Breast epithelium (tissue), 4 donors: ENCODE measurements around the gene PHAF1. TPM values are rescaled to one million over a fixed set of nuclear protein-coding genes. Genes with fewer than 3 reads are reported as not detected.

Experiments
- DNase-seq, 2 donors: peaks; one replicate each; pipeline ENCODE4 v3.0.0-alpha.2; 2019; ENCODE audit warnings: low spot score in 2 of 2
- H3K27ac ChIP-seq, 2 donors: fragments of 200-600 bp; sonication (generic) in 1 of 2; one replicate each; pipeline ENCODE4 v1.5.1; 2016 to 2019; ENCODE audit warnings: mild to moderate bottlenecking in 1 of 2
- H3K27me3 ChIP-seq, 2 donors: fragments of 200-600 bp; sonication (generic) in 1 of 2; one replicate each; pipeline versions ENCODE4 v1.5.1 to v1.6.0; 2017 to 2019; ENCODE audit warnings: control low read depth in 1 of 2, mild to moderate bottlenecking in 1 of 2
- H3K36me3 ChIP-seq: fragments of 200-600 bp; one replicate; pipeline ENCODE4 v1.5.1; 2019
- H3K4me1 ChIP-seq, 2 donors: fragments of 200-600 bp; sonication (generic); one replicate each; pipeline ENCODE4 v1.5.1; 2016 to 2019; ENCODE audit warnings: control low read depth in 1 of 2
- H3K4me3 ChIP-seq, 3 donors: fragments of 200-600 bp; sonication (generic); 1 replicate in 2 of 3; 2 replicates in 1 of 3; pipeline ENCODE4 v1.5.1; 2016 to 2019; ENCODE audit warnings: mild to moderate bottlenecking in 3 of 3, moderate library complexity in 2 of 3
- H3K9me3 ChIP-seq, 2 donors: fragments of 200-600 bp; sonication (generic) in 1 of 2; one replicate each; pipeline ENCODE4 v1.5.1; 2016 to 2019; ENCODE audit warnings: control low read depth in 1 of 2
- CTCF ChIP-seq, 3 donors: fragments of 450-650 bp; IDR thresholded peaks; one replicate each; pipeline ENCODE4 v1.5.1; 2016 to 2017; ENCODE audit warnings: antibody characterized with exemption in 3 of 3, mild to moderate bottlenecking in 3 of 3, moderate library complexity in 3 of 3
- POLR2A ChIP-seq: fragments of 450-650 bp; IDR thresholded peaks from one replicate; pipeline ENCODE4 v1.6.1; 2016; ENCODE audit warnings: antibody characterized with exemption, mild to moderate bottlenecking, moderate library complexity
- POLR2AphosphoS5 ChIP-seq, 3 donors: sonication (generic); formaldehyde crosslinking; IDR thresholded peaks; one replicate each; pipeline ENCODE4 v1.6.1; 2017; ENCODE audit warnings: antibody characterized with exemption in 3 of 3
- intact Hi-C: fragments of 100-400 bp; cut with DNase I; formaldehyde crosslinking; loops from one replicate; pipeline ENCODE4 v1.15.1; 2023; ENCODE audit warnings: low total_unique reads
- total RNA-seq, 3 donors: library from RNA; depleted of rRNA; stranded (reverse); fragments of >200 nt; gene quantifications; one replicate each; pipeline ENCODE4 v1.1.0, GENCODE V29; 2016

Gene PHAF1
- total RNA-seq, 3 donors from 2014 or later: 17.8 to 31.8 (median 27.1) TPM

GRCh38 chr16:67147437-67148140 is 37.8 kb downstream of the PHAF1 start:
- TF ChIP-seq CTCF (IDR thresholded peaks at IDR 0.05) (no peak), POLR2A (no peak), POLR2AphosphoS5 (IDR thresholded peaks at IDR 0.05) (no peak)
- no peak overlapping the region for H3K27ac ChIP-seq
- intact Hi-C loops: loop anchor here (10.0 kb wide), 2 partner anchors 153 to 183 kb away; partner anchors contain the start of gene CES3
- H3K27me3 ChIP-seq: no peaks in the 10 kb centered on the region
- H3K4me1 ChIP-seq: peaks cover 0 to 5% of the 10 kb centered on the region in 2 donors
- H3K9me3 ChIP-seq: no peaks in the 10 kb centered on the region
- peak in 1 of 2 donors; percentile 30 for DNase-seq
- H3K36me3 ChIP-seq: peaks cover 4% of the 10 kb centered on the region
- no peak overlapping the region for H3K4me3 ChIP-seq

GRCh38 chr16:67148221-67148620 is 38.5 kb downstream of the PHAF1 start:
- Histone ChIP-seq H3K4me3 (no peak overlapping the region), H3K27ac (no peak overlapping the region), H3K36me3 (peaks cover 4% of the 10 kb centered on the region), H3K9me3 (no peaks in the 10 kb centered on the region), H3K4me1 (peaks cover 0 to 5% of the 10 kb centered on the region in 2 donors), H3K27me3 (no peaks in the 10 kb centered on the region)
- peak in 1 of 2 donors; percentile 9 for DNase-seq
- intact Hi-C loops: loop anchor here (10.0 kb wide), 2 partner anchors 153 to 183 kb away; partner anchors contain the start of gene CES3
- TF ChIP-seq CTCF (IDR thresholded peaks at IDR 0.05): no peak
- TF ChIP-seq POLR2A: no peak
- TF ChIP-seq POLR2AphosphoS5 (IDR thresholded peaks at IDR 0.05): no peak

GRCh38 chr16:67148656-67149275 is 39.0 kb downstream of the PHAF1 start:
- DNase-seq: no peak

GRCh38 chr16:67149276-67150046 is 39.7 kb downstream of the PHAF1 start:
- TF ChIP-seq CTCF (IDR thresholded peaks at IDR 0.05): no peak
- TF ChIP-seq POLR2A: no peak
- no peak for TF ChIP-seq POLR2AphosphoS5 (IDR thresholded peaks at IDR 0.05)
- Histone ChIP-seq H3K27ac (peak overlapping the region in 1 of 2 donors; percentile 81), H3K4me1 (peaks cover 0 to 5% of the 10 kb centered on the region in 2 donors), H3K4me3 (peak overlapping the region in 1 of 3 donors; percentile 94), H3K27me3 (no peaks in the 10 kb centered on the region), H3K36me3 (peaks cover 3% of the 10 kb centered on the region), H3K9me3 (no peaks in the 10 kb centered on the region)
- no peak for DNase-seq
- intact Hi-C loops: loop anchor here (10.0 kb wide), 2 partner anchors 155 to 185 kb away; partner anchors contain the start of gene CES3

More at GRCh38 chr16:67148656-67149275, 39.0 kb downstream of the PHAF1 start:
- H3K36me3 ChIP-seq: peaks cover 4% of the 10 kb centered on the region
- H3K27ac ChIP-seq: no peak overlapping the region
- peaks cover 0 to 5% of the 10 kb centered on the region in 2 donors for H3K4me1 ChIP-seq
- H3K27me3 ChIP-seq: no peaks in the 10 kb centered on the region
- no peak for TF ChIP-seq POLR2A
- no peak for TF ChIP-seq CTCF (IDR thresholded peaks at IDR 0.05)
- no peak for TF ChIP-seq POLR2AphosphoS5 (IDR thresholded peaks at IDR 0.05)
- H3K9me3 ChIP-seq: no peaks in the 10 kb centered on the region
- intact Hi-C loops: loop anchor here (10.0 kb wide), 2 partner anchors 154 to 184 kb away; partner anchors contain the start of gene CES3
- H3K4me3 ChIP-seq: no peak overlapping the region
